Measurements from ENCODE around the gene BMPR1A. TPM values are rescaled to one million over a fixed set of nuclear protein-coding genes. Genes with fewer than 3 reads are reported as not detected.

Gene BMPR1A
- total RNA-seq, 2 donors from 2014 or later = 69.4 to 96.4 TPM

DNA sequence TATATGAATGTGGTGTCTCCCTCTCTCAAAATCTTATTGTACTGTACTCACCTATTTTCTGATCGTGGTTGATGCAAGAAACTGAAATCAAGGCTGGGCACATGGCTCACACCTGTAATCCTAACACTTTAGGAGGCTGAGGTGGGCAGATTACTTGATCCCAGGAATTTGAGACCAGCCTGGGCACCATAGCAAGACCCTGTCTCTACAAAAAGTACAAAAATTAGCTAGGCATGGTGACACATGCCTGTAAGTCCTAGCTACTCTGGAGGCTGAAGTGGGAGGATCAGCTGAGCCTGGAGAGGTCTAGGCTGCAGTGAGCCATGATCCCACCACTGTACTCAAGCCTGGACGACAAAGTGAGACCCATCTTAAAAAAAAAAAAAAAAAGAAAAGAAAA lies 185.0 kb downstream of the BMPR1A start:
- Histone ChIP-seq H3K27me3 (ENCODE audit: control insufficient read depth, insufficient read depth, low read length, poor library complexity, severe bottlenecking) (no peaks in the 10 kb centered on the region), H3K4me1 (ENCODE audit: control insufficient read depth, insufficient read depth, low read length) (no peaks in the 10 kb centered on the region), H3K36me3 (ENCODE audit: control insufficient read depth, insufficient read depth, low read length) (no peaks in the 10 kb centered on the region), H3K27ac (ENCODE audit: low read depth, low read length) (no peak overlapping the region), H3K9ac (ENCODE audit: extremely low read depth, low read length, poor library complexity, severe bottlenecking) (no peak overlapping the region), H3K4me3 (ENCODE audit: low read length) (no peak overlapping the region), H3K9me3 (ENCODE audit: control insufficient read depth, low read length) (no peaks in the 10 kb centered on the region)
- Mint-ChIP-seq H3K36me3 (ENCODE audit: low read depth) (peaks cover 3% of the 10 kb centered on the region), H3K9me3 (no peaks in the 10 kb centered on the region), H3K4me1 (peaks cover 5% of the 10 kb centered on the region), H3K4me3 (no peak overlapping the region), H3K27me3 (ENCODE audit: insufficient read depth) (peaks cover 36% of the 10 kb centered on the region), H3K27ac (no peak overlapping the region)
- 83 to 100% methylated on average over 1 of the region's 2 CpGs for WGBS, 2 experiments (ENCODE audit: insufficient coverage in 1 of 2, insufficient read length in 1 of 2)
- TF ChIP-seq, protein P1, sequence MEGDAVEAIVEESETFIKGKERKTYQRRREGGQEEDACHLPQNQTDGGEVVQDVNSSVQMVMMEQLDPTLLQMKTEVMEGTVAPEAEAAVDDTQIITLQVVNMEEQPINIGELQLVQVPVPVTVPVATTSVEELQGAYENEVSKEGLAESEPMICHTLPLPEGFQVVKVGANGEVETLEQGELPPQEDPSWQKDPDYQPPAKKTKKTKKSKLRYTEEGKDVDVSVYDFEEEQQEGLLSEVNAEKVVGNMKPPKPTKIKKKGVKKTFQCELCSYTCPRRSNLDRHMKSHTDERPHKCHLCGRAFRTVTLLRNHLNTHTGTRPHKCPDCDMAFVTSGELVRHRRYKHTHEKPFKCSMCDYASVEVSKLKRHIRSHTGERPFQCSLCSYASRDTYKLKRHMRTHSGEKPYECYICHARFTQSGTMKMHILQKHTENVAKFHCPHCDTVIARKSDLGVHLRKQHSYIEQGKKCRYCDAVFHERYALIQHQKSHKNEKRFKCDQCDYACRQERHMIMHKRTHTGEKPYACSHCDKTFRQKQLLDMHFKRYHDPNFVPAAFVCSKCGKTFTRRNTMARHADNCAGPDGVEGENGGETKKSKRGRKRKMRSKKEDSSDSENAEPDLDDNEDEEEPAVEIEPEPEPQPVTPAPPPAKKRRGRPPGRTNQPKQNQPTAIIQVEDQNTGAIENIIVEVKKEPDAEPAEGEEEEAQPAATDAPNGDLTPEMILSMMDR (conservative IDR thresholded peaks at IDR 0.05) = no peak
- DNase-seq = no peak

DNA sequence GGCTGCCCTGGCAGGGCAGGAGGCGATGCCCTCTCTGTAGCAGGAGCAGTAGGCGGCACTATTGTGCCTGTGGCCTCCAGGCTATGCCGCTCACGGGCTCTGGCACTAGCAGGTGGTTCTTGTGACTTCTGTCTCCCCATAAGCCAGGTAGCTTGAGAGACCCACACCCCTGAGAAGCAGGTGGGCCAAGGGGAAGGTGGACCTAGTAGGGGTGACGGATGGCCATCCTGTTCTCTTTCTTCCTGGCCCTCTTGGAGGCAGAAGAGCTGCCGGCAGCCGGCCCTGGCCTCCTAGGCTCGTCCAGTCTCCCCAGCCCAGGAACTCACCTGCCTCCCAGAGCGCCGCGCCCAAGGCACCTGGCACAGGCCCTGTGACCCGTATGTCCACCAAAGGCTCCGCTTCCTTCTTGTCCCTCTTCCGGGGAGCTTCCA lies 185.6 kb downstream of the BMPR1A start:
- peaks cover 3% of the 10 kb centered on the region for H3K36me3 Mint-ChIP-seq (ENCODE audit: low read depth)
- DNase-seq = no peak
- Histone ChIP-seq H3K4me3 (ENCODE audit: low read length) (no peak overlapping the region), H3K9me3 (ENCODE audit: control insufficient read depth, low read length) (no peaks in the 10 kb centered on the region), H3K27me3 (ENCODE audit: control insufficient read depth, insufficient read depth, low read length, poor library complexity, severe bottlenecking) (no peaks in the 10 kb centered on the region), H3K27ac (ENCODE audit: low read depth, low read length) (no peak overlapping the region), H3K4me1 (ENCODE audit: control insufficient read depth, insufficient read depth, low read length) (no peaks in the 10 kb centered on the region), H3K36me3 (ENCODE audit: control insufficient read depth, insufficient read depth, low read length) (no peaks in the 10 kb centered on the region), H3K9ac (ENCODE audit: extremely low read depth, low read length, poor library complexity, severe bottlenecking) (no peak overlapping the region)
- H3K27ac Mint-ChIP-seq = no peak overlapping the region
- peaks cover 5% of the 10 kb centered on the region for H3K4me1 Mint-ChIP-seq
- TF ChIP-seq, protein P1 (conservative IDR thresholded peaks at IDR 0.05) = no peak
- 93 to 100% methylated on average over 3 to 14 of the region's 14 CpGs for WGBS, 2 experiments (ENCODE audit: insufficient coverage in 1 of 2, insufficient read length in 1 of 2)
- H3K4me3 Mint-ChIP-seq = no peak overlapping the region
- peaks cover 40% of the 10 kb centered on the region for H3K27me3 Mint-ChIP-seq (ENCODE audit: insufficient read depth)
- no peaks in the 10 kb centered on the region for H3K9me3 Mint-ChIP-seq

DNA sequence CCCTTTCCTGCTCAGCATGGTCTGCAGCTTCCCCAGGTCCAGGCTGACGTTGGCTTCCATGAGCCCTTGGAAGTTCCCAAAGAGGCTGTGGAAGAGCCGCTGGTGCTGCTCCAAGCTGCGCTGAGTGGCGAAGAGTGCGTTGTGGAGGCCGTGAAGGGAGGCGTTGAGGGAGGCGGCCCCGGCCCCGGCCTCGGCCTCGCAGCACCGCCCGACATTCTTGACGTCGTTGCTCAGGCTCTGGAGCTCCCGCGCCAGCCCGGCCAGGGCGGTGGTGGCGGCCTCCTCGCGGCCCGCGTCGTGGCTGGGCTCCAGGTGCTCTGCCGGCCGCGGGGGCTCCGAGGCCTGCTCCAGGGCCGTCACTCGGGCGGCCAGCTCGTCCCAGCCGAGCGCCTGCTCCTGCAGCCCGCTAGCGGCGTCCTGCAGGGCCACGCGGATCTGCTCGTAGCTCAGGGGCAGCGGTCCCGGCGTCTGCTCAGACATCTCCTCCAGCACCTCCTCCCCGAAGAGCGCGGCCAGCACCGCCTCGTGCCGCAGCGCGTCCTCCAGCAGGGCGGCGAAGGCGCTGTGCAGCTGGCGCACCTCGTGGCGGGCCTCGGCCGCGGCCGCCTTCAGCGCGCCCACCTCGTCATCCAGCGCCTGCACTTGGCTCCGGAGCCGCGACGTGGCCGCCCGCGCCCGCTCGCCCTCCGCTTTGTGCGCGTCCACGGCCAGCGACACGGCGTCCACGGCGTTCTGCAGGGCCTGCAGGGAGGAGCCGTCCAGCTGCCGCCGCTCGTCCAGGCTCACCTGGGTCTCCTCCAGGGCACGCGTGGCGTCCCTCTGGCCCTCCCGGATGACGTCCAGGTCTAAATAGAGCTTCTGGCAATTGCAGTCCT lies 186.3 kb downstream of the BMPR1A start:
- Mint-ChIP-seq H3K9me3 (no peaks in the 10 kb centered on the region), H3K4me3 (no peak overlapping the region), H3K27me3 (ENCODE audit: insufficient read depth) (peaks cover 40% of the 10 kb centered on the region), H3K4me1 (peaks cover 5% of the 10 kb centered on the region), H3K36me3 (ENCODE audit: low read depth) (peaks cover 3% of the 10 kb centered on the region), H3K27ac (no peak overlapping the region)
- H3K9me3 ChIP-seq (ENCODE audit: control insufficient read depth, low read length) = no peaks in the 10 kb centered on the region
- 96% methylated on average over 52 to 94 of the region's 94 CpGs for WGBS, 2 experiments (ENCODE audit: insufficient coverage in 1 of 2, insufficient read length in 1 of 2)
- H3K4me1 ChIP-seq (ENCODE audit: control insufficient read depth, insufficient read depth, low read length) = no peaks in the 10 kb centered on the region
- no peaks in the 10 kb centered on the region for H3K27me3 ChIP-seq (ENCODE audit: control insufficient read depth, insufficient read depth, low read length, poor library complexity, severe bottlenecking)
- TF ChIP-seq, protein P1 (conservative IDR thresholded peaks at IDR 0.05) = no peak
- no peaks in the 10 kb centered on the region for H3K36me3 ChIP-seq (ENCODE audit: control insufficient read depth, insufficient read depth, low read length)
- no peak overlapping the region for H3K4me3 ChIP-seq (ENCODE audit: low read length)
- DNase-seq = peak; percentile 71
- H3K9ac ChIP-seq (ENCODE audit: extremely low read depth, low read length, poor library complexity, severe bottlenecking) = no peak overlapping the region
- no peak overlapping the region for H3K27ac ChIP-seq (ENCODE audit: low read depth, low read length)
